SK-N-SH (cell line): Measurements from ENCODE around the gene SLC7A14. TPM values are rescaled to one million over a fixed set of nuclear protein-coding genes. Genes with fewer than 3 reads are reported as not detected.
A peak's percentile ranks its signal among the peaks of the same experiment; 100 is the strongest.

Source experiments
- CTCF ChIA-PET: fragments of 300-600, 350-600 bp; formaldehyde crosslinking; extraction: SDS; loops from one replicate; lab custom pipeline; 2021; lab: Yijun Ruan, JAX
- POLR2A ChIA-PET: fragments of 350-600 bp; sonication (Branson Sonifier 250); formaldehyde crosslinking; extraction: SDS; loops from one replicate; lab custom pipeline; 2020; ENCODE audit warnings: antibody characterized with exemption, inconsistent platforms; lab: Yijun Ruan, JAX
- DNase-seq: peaks from one replicate; pipeline ENCODE4 v3.0.0; 2012
- H2AFZ ChIP-seq: fragments of 200-600 bp; sonication (generic); 2 replicates; pipeline ENCODE4 v1.8.1; 2016; ENCODE audit warnings: antibody characterized with exemption, mild to moderate bottlenecking, low read depth
- H3F3A ChIP-seq: fragments of 200-600 bp; sonication (generic); replicated peaks from 2 replicates; pipeline ENCODE3; 2016; ENCODE audit warnings: antibody characterized with exemption, mild to moderate bottlenecking; ENCODE audit not compliant: insufficient read depth
- H3K27ac ChIP-seq, 2 experiments: fragments of 200-500 bp in 1 of 2; fragments of 200-600 bp in 1 of 2; sonication (Bioruptor generic) in 1 of 2; sonication (generic), shearing (Covaris generic) in 1 of 2; 2 replicates each; pipeline versions ENCODE4 v1.5.1 to v1.6.1; 2014 to 2016; ENCODE audit warnings: low read depth in 2 of 2, inconsistent platforms in 1 of 2, low read length in 1 of 2, mild to moderate bottlenecking in 1 of 2, mixed read lengths in 1 of 2
- H3K27me3 ChIP-seq: fragments of 200-600 bp; sonication (generic), shearing (Covaris generic); 2 replicates; pipeline ENCODE4 v1.6.1; 2016; ENCODE audit warnings: mixed run types; ENCODE audit not compliant: insufficient read depth
- H3K36me3 ChIP-seq, 2 experiments: fragments of 200-500 bp in 1 of 2; fragments of 200-600 bp in 1 of 2; sonication (Bioruptor generic) in 1 of 2; sonication (generic) in 1 of 2; replicated peaks in 1 of 2; 2 replicates each; pipeline versions ENCODE3 to v1.5.1; 2014 to 2016; ENCODE audit warnings: low read length in 1 of 2, mild to moderate bottlenecking in 1 of 2; ENCODE audit not compliant: insufficient read depth in 2 of 2, control insufficient read depth in 1 of 2
- H3K4me1 ChIP-seq, 2 experiments: fragments of 200-500 bp in 1 of 2; fragments of 200-600 bp in 1 of 2; sonication (Bioruptor generic) in 1 of 2; sonication (generic), shearing (Covaris generic) in 1 of 2; 2 replicates each; pipeline versions ENCODE4 v1.5.1 to v1.6.1; 2014 to 2016; ENCODE audit warnings: low read depth in 1 of 2, low read length in 1 of 2, mixed run types in 1 of 2; ENCODE audit not compliant: insufficient read depth in 2 of 2, control insufficient read depth in 1 of 2
- H3K4me2 ChIP-seq: fragments of 200-600 bp; sonication (generic), shearing (Covaris generic); 2 replicates; pipeline ENCODE4 v1.6.1; 2017; ENCODE audit warnings: mixed run types
- H3K4me3 ChIP-seq, 2 experiments: fragments of 200-500 bp in 1 of 2; fragments of 200-600 bp in 1 of 2; sonication (Bioruptor generic) in 1 of 2; sonication (generic), shearing (Covaris generic) in 1 of 2; 2 replicates each; pipeline versions ENCODE4 v1.5.1 to v1.8.1; 2014 to 2016; ENCODE audit warnings: low read depth in 2 of 2, inconsistent platforms in 1 of 2, low read length in 1 of 2, mild to moderate bottlenecking in 1 of 2, mixed read lengths in 1 of 2, moderate library complexity in 1 of 2
- H3K79me2 ChIP-seq: fragments of 200-600 bp; sonication (generic); 2 replicates; pipeline ENCODE4 v1.8.1; 2017; ENCODE audit warnings: mild to moderate bottlenecking; ENCODE audit not compliant: insufficient read depth
- H3K9ac ChIP-seq: fragments of 200-600 bp; sonication (generic); 2 replicates; pipeline ENCODE4 v1.6.1; 2017; ENCODE audit warnings: mixed run types
- H3K9me2 ChIP-seq: fragments of 200-600 bp; sonication (generic); 2 replicates; pipeline ENCODE4 v1.6.1; 2017; ENCODE audit warnings: mixed run types
- H3K9me3 ChIP-seq: fragments of 200-600 bp; sonication (generic); 2 replicates; pipeline ENCODE4 v1.6.1; 2017; ENCODE audit warnings: mixed run types, mild to moderate bottlenecking, moderate library complexity
- H4K20me1 ChIP-seq: fragments of 200-600 bp; sonication (generic); 2 replicates; pipeline ENCODE4 v1.6.1; 2017; ENCODE audit warnings: mild to moderate bottlenecking, mixed run types; ENCODE audit not compliant: insufficient read depth
- CHD2 ChIP-seq: fragments of 150-350 bp; IDR thresholded peaks from 2 replicates; pipeline ENCODE4 v1.6.1; 2018; ENCODE audit warnings: low read length; ENCODE audit not compliant: partially characterized antibody
- FOSL2 ChIP-seq: IDR thresholded peaks from 2 replicates; pipeline ENCODE4 v1.4.0; 2012; ENCODE audit warnings: low read depth, mild to moderate bottlenecking, moderate library complexity, borderline replicate concordance
- FOXJ3 ChIP-seq: sonication (generic); formaldehyde crosslinking; IDR thresholded peaks from 2 replicates; pipeline ENCODE4 v1.5.1; 2020; ENCODE audit warnings: mild to moderate bottlenecking, missing genetic modification reagents
- FOXM1 ChIP-seq: IDR thresholded peaks from 2 replicates; pipeline ENCODE4 v1.4.0; 2012; ENCODE audit warnings: low read depth, mild to moderate bottlenecking
- GATA2 ChIP-seq: sonication (generic); formaldehyde crosslinking; IDR thresholded peaks from 2 replicates; pipeline ENCODE4 v1.5.0; 2020; ENCODE audit warnings: mild to moderate bottlenecking, missing genetic modification reagents
- IRF3 ChIP-seq: fragments of 150-350 bp; IDR thresholded peaks from 2 replicates; pipeline ENCODE4 v1.6.1; 2016; ENCODE audit warnings: mild to moderate bottlenecking, low read depth, low read length
- MAX ChIP-seq: IDR thresholded peaks from 2 replicates; pipeline ENCODE4 v1.4.0; 2012; ENCODE audit warnings: low read depth
- POLR2AphosphoS5 ChIP-seq: IDR thresholded peaks from 2 replicates; pipeline ENCODE4 v1.6.1; 2012; ENCODE audit warnings: low read depth, low read length
- RAD21 ChIP-seq: IDR thresholded peaks from 2 replicates; pipeline ENCODE4 v1.6.1; 2012; ENCODE audit warnings: mild to moderate bottlenecking, low read length
- RCOR1 ChIP-seq: fragments of 150-350 bp; IDR thresholded peaks from 2 replicates; pipeline ENCODE4 v1.6.1; 2017; ENCODE audit warnings: antibody characterized with exemption, low read length
- RFX5 ChIP-seq: IDR thresholded peaks from 2 replicates; pipeline ENCODE4 v1.6.1; 2012; ENCODE audit warnings: mild to moderate bottlenecking, improper control_type of control experiment, low read length
- RXRA ChIP-seq: IDR thresholded peaks from 2 replicates; pipeline ENCODE4 v1.4.0; 2012; ENCODE audit warnings: low read depth, mild to moderate bottlenecking, borderline replicate concordance
- SIN3A ChIP-seq: IDR thresholded peaks from 2 replicates; pipeline ENCODE4 v1.6.1; 2012; ENCODE audit warnings: low read depth, mild to moderate bottlenecking, low read length, moderate library complexity, borderline replicate concordance
- SMC3 ChIP-seq: IDR thresholded peaks from 2 replicates; pipeline ENCODE4 v1.6.1; 2012; ENCODE audit warnings: low read depth, low read length, improper control_type of control experiment
- TEAD4 ChIP-seq: IDR thresholded peaks from 2 replicates; pipeline ENCODE4 v1.4.0; 2012; ENCODE audit warnings: mild to moderate bottlenecking, borderline replicate concordance; ENCODE audit not compliant: insufficient read depth
- YY1 ChIP-seq: IDR thresholded peaks from 2 replicates; pipeline ENCODE4 v1.4.0; 2012; ENCODE audit warnings: low read depth, mild to moderate bottlenecking
- ZBTB33 ChIP-seq: IDR thresholded peaks from 2 replicates; pipeline ENCODE4 v1.4.0; 2012; ENCODE audit warnings: low read depth, borderline replicate concordance
- WGBS: methylation state at CpG from one replicate; pipeline ENCODE4 v1.1.6; 2017; ENCODE audit warnings: low lambda C conversion rate; 5-methylcytosine and 5-hydroxymethylcytosine counted together
- polyA plus RNA-seq, 3 experiments: library from polyadenylated mRNA; depleted of rRNA; stranded (reverse); fragments of >200 nt; gene quantifications; 2 replicates each; pipeline ENCODE4 v1.2.3, GENCODE V29; 2012

The SLC7A14 gene
- polyA plus RNA-seq, 1 of the 3 experiments (the other 2 are of a cell fraction), result 2.5 TPM

- Histone ChIP-seq H3K9me2 (no peaks in the 10 kb centered on the region), H3K4me3 (no peak overlapping the region), H3K9me3 (no peaks in the 10 kb centered on the region), H3K27ac (no peak overlapping the region), H3F3A (no peaks in the 10 kb centered on the region), H2AFZ (no peak overlapping the region), H3K4me1 (peaks cover 15 to 31% of the 10 kb centered on the region in 2 experiments; a peak in 3 of 4 replicates), H4K20me1 (no peaks in the 10 kb centered on the region), H3K4me2 (peak overlapping the region; percentile 33; the same call in 1 of the 2 replicates), H3K27me3 (no peaks in the 10 kb centered on the region), H3K36me3 (no peaks in the 10 kb centered on the region), H3K9ac (no peak overlapping the region), H3K79me2 (no peaks in the 10 kb centered on the region)
- CTCF ChIA-PET, result no interaction called here
- 71% methylated on average over 3 of the region's 3 CpGs for WGBS
- POLR2A ChIA-PET, result no interaction called here
- no peak for DNase-seq
- TF ChIP-seq GATA2 (CRISPR knock-in tag) (no peak), SIN3A (no peak), IRF3 (no peak), SMC3 (no peak), RCOR1 (no peak), RAD21 (no peak), POLR2AphosphoS5 (no peak), TEAD4 (no peak), FOXJ3 (CRISPR knock-in tag) (no peak), RXRA (no peak), FOSL2 (no peak), FOXM1 (no peak), ZBTB33 (no peak), CHD2 (no peak), RFX5 (no peak), MAX (no peak), YY1 (no peak)
Observed at GRCh38 chr3:170471149-170471548, 114.7 kb downstream of the SLC7A14 start.
